Measurements from ENCODE around the gene PDE4D. TPM values are rescaled to one million over a fixed set of nuclear protein-coding genes. Genes with fewer than 3 reads are reported as not detected.

The PDE4D gene
- total and polyA plus RNA-seq, 10 of the 15 experiments (the other 5 are each of a cell fraction or from before 2014, with no cell fraction given), result 0.87 to 4.1 (median 2.2) TPM

- H3K4me2 ChIP-seq (ENCODE audit: control insufficient read depth, insufficient read depth), result no peak overlapping the region
- ChIA-PET POLR2A (no interaction called here), CTCF (interaction anchor here (1.4 to 1.8 kb wide), 2 partner anchors 10 to 278 kb away, joined by 3 to 13 read pairs; no protein-coding TSS in a partner anchor), SMC1A (ENCODE audit: uncharacterized antibody, unreplicated experiment) (interaction anchor here (0.8 to 1.4 kb wide), 2 partner anchors 8 to 20 kb away, joined by 3 to 6 read pairs; no protein-coding TSS in a partner anchor), RAD21 (ENCODE audit: unreplicated experiment) (no interaction called here)
- H3K4me3 ChIP-seq, result no peak overlapping the region
- no peak overlapping the region for H2AFZ ChIP-seq (ENCODE audit: control insufficient read depth, low read depth, low read length)
- no peaks in the 10 kb centered on the region; a peak in 1 of 4 replicates for H3K27me3 ChIP-seq (replicated peaks in 1 of 2; ENCODE audit: control insufficient read depth in 2 of 2, insufficient read depth in 2 of 2, low read length in 1 of 2)
- DNase-seq (ENCODE audit: low read depth, low spot score) (no peak), ATAC-seq (no peak), FAIRE-seq (no peak)
- BruUV-seq (replicated peaks), result no TSS peak
- H4K20me1 ChIP-seq (ENCODE audit: control insufficient read depth, insufficient read depth), result no peaks in the 10 kb centered on the region
- intact Hi-C loops (cut with micrococcal nuclease; ENCODE audit: unreplicated experiment), result no loop called here
- H3K9ac ChIP-seq (ENCODE audit: control insufficient read depth, insufficient read depth, low read length), result no peak overlapping the region
- no peaks in the 10 kb centered on the region for H3K9me3 ChIP-seq (replicated peaks; ENCODE audit: control insufficient read depth, insufficient read depth, low read length)
- in situ Hi-C loops (cut with MboI), result no loop called here
- no peaks in the 10 kb centered on the region for H3K4me1 ChIP-seq (ENCODE audit: control insufficient read depth, insufficient read depth, low read length)
- WGBS (ENCODE audit: insufficient coverage, insufficient replicate concordance, low lambda C conversion rate, missing lambda C conversion rate), result 25% methylated on average over 7 of the region's 7 CpGs
- no peak overlapping the region for H3K27ac ChIP-seq (ENCODE audit: control insufficient read depth, insufficient read depth)
- TF ChIP-seq RUNX3 (IDR thresholded peaks at IDR 0.05; ENCODE audit: low read length), result no peak
- no peak for TF ChIP-seq NRF1 (conservative IDR thresholded peaks at IDR 0.05; ENCODE audit: low read depth, low read length)
- no peak for TF ChIP-seq PML (IDR thresholded peaks at IDR 0.05; ENCODE audit: low read length)
- no peak for TF ChIP-seq BMI1 (IDR thresholded peaks at IDR 0.05; ENCODE audit: borderline replicate concordance)
- no peak for TF ChIP-seq PAX5 (IDR thresholded peaks at IDR 0.05; ENCODE audit: borderline replicate concordance, low read depth, low read length)
- no peak for TF ChIP-seq FOS (IDR thresholded peaks at IDR 0.05; ENCODE audit: borderline replicate concordance, extremely low read depth, insufficient read length)
- no peak for TF ChIP-seq ZNF24 (IDR thresholded peaks at IDR 0.05)
- no peak for TF ChIP-seq ATF7 (IDR thresholded peaks at IDR 0.05; ENCODE audit: low read depth)
- no peaks in the 10 kb centered on the region for H3K79me2 ChIP-seq (ENCODE audit: control insufficient read depth, insufficient read depth, low read length)
- no peaks in the 10 kb centered on the region for H3K36me3 ChIP-seq (ENCODE audit: control insufficient read depth in 2 of 2, insufficient read depth in 2 of 2, low read length in 1 of 2)
Observed at GRCh38 chr5:59164041-59164830, 729.3 kb downstream of the PDE4D start.

Data from GM12878 (cell line).